Endodermal cell (in vitro differentiated cells): ENCODE results near the gene MTX3. TPM values are rescaled to one million over a fixed set of nuclear protein-coding genes. Genes with fewer than 3 reads are reported as not detected.

Experiments
- DNase-seq: peaks from one replicate; pipeline ENCODE4 v3.0.0-alpha.2; 2017
- H3K27ac ChIP-seq: 2 replicates; pipeline ENCODE4 v1.5.1; 2013; ENCODE audit warnings: mild to moderate bottlenecking, low read depth, low read length, moderate library complexity
- H3K27me3 ChIP-seq: 2 replicates; pipeline ENCODE4 v1.6.1; 2013; ENCODE audit warnings: mild to moderate bottlenecking, low read length, moderate library complexity; ENCODE audit not compliant: insufficient read depth, control insufficient read depth, poor library complexity, severe bottlenecking
- H3K36me3 ChIP-seq: 2 replicates; pipeline ENCODE4 v1.7.0; 2013; ENCODE audit warnings: mild to moderate bottlenecking, low read length, moderate library complexity; ENCODE audit not compliant: control insufficient read depth, insufficient read depth
- H3K4me1 ChIP-seq: one replicate; pipeline ENCODE4 v1.7.0; 2013; ENCODE audit warnings: low read length; ENCODE audit not compliant: control insufficient read depth, insufficient read depth
- H3K4me3 ChIP-seq: 2 replicates; pipeline ENCODE4 v1.5.1; 2013; ENCODE audit warnings: mild to moderate bottlenecking, low read length, moderate library complexity
- H3K9ac ChIP-seq: 2 replicates; pipeline ENCODE4 v1.6.1; 2013; ENCODE audit warnings: mild to moderate bottlenecking, low read length, moderate library complexity; ENCODE audit not compliant: poor library complexity, severe bottlenecking; ENCODE audit errors: extremely low read depth
- H3K9me3 ChIP-seq: 2 replicates; pipeline ENCODE4 v1.6.1; 2013; ENCODE audit warnings: mild to moderate bottlenecking, low read length, moderate library complexity; ENCODE audit not compliant: control insufficient read depth
- H3K27ac Mint-ChIP-seq: 2 replicates; pipeline ENCODE4 v1.8.0; 2020; ENCODE audit warnings: mixed read lengths
- H3K27me3 Mint-ChIP-seq: 2 replicates; pipeline ENCODE4 v1.8.0; 2021; ENCODE audit warnings: mild to moderate bottlenecking, mixed read lengths; ENCODE audit not compliant: insufficient read depth
- H3K36me3 Mint-ChIP-seq: 2 replicates; pipeline ENCODE4 v1.8.0; 2020; ENCODE audit warnings: low read depth, mixed read lengths
- H3K4me1 Mint-ChIP-seq: 2 replicates; pipeline ENCODE4 v1.8.0; 2020; ENCODE audit warnings: mixed read lengths
- H3K4me3 Mint-ChIP-seq: 2 replicates; pipeline ENCODE4 v1.8.0; 2020; ENCODE audit warnings: mild to moderate bottlenecking, moderate library complexity, mixed read lengths
- H3K9me3 Mint-ChIP-seq: 2 replicates; pipeline ENCODE4 v1.8.0; 2020; ENCODE audit warnings: mild to moderate bottlenecking, mixed read lengths
- CTCF ChIP-seq: fragments of 200-600 bp; sonication (generic); conservative IDR thresholded peaks from 2 replicates; pipeline ENCODE4 v1.5.0; 2021; ENCODE audit warnings: antibody characterized with exemption, mild to moderate bottlenecking
- WGBS, 2 experiments: methylation state at CpG; one replicate each; pipeline versions ENCODE4 v1.1.5 to v1.1.7; 2013; ENCODE audit warnings: missing lambda C conversion rate in 2 of 2, mixed read lengths in 1 of 2; ENCODE audit not compliant: insufficient coverage in 1 of 2, insufficient read length in 1 of 2; 5-methylcytosine and 5-hydroxymethylcytosine counted together
- total RNA-seq, 2 donors: library from RNA; stranded (reverse); fragmentation: NEBNext Ultra II Directional in 1 of 2; extraction: Animal tissue kit (Norgen Biotek cat#: 25700) in 1 of 2; gene quantifications; 2 replicates in 1 of 2; 3 replicates in 1 of 2; pipeline ENCODE4 v1.2.1, GENCODE V29; 2021

MTX3 gene
- total RNA-seq, 2 donors from 2014 or later: 25.7 to 39.7 TPM

GRCh38 chr5:80034559-80034958 lies 43.5 kb upstream of the MTX3 start:
- Histone ChIP-seq H3K4me3 (peak overlapping the region; percentile 74), H3K9ac (no peak overlapping the region)

GRCh38 chr5:80033513-80033912 lies 42.5 kb upstream of the MTX3 start:
- no peaks in the 10 kb centered on the region for H3K9me3 ChIP-seq
- Mint-ChIP-seq H3K36me3 (no peaks in the 10 kb centered on the region), H3K27ac (no peak overlapping the region), H3K4me3 (no peak overlapping the region), H3K9me3 (no peaks in the 10 kb centered on the region), H3K27me3 (peaks cover 43% of the 10 kb centered on the region), H3K4me1 (peaks cover 8% of the 10 kb centered on the region)
- no peak overlapping the region for H3K9ac ChIP-seq
- TF ChIP-seq CTCF: no peak
- DNase-seq: no peak
- peaks cover 40% of the 10 kb centered on the region for H3K27me3 ChIP-seq
- peaks cover 4% of the 10 kb centered on the region for H3K4me1 ChIP-seq
- H3K27ac ChIP-seq: no peak overlapping the region
- H3K4me3 ChIP-seq: no peak overlapping the region
- no peaks in the 10 kb centered on the region for H3K36me3 ChIP-seq

More at GRCh38 chr5:80034559-80034958, 43.5 kb upstream of the MTX3 start:
- Histone ChIP-seq H3K36me3 (no peaks in the 10 kb centered on the region), H3K27ac (no peak overlapping the region), H3K27me3 (peaks cover 40% of the 10 kb centered on the region), H3K4me1 (peaks cover 4% of the 10 kb centered on the region), H3K9me3 (no peaks in the 10 kb centered on the region)
- Mint-ChIP-seq H3K9me3 (no peaks in the 10 kb centered on the region), H3K27ac (no peak overlapping the region), H3K27me3 (peaks cover 43% of the 10 kb centered on the region), H3K36me3 (no peaks in the 10 kb centered on the region), H3K4me3 (peak overlapping the region; percentile 75), H3K4me1 (peaks cover 8% of the 10 kb centered on the region)
- no peak for DNase-seq
- no peak for TF ChIP-seq CTCF
- WGBS, 2 experiments: 29 to 44% methylated on average over 3 to 8 of the region's 8 CpGs

- DNase-seq: no peak
- Histone ChIP-seq H3K9me3 (no peaks in the 10 kb centered on the region), H3K9ac (no peak overlapping the region), H3K27me3 (peaks cover 32% of the 10 kb centered on the region), H3K4me1 (peaks cover 4% of the 10 kb centered on the region), H3K36me3 (no peaks in the 10 kb centered on the region), H3K27ac (no peak overlapping the region), H3K4me3 (no peak overlapping the region)
- Mint-ChIP-seq H3K27ac (no peak overlapping the region), H3K27me3 (peaks cover 38% of the 10 kb centered on the region), H3K4me1 (peaks cover 6% of the 10 kb centered on the region), H3K4me3 (no peak overlapping the region), H3K36me3 (no peaks in the 10 kb centered on the region), H3K9me3 (no peaks in the 10 kb centered on the region)
- 84% methylated on average over 1 of the region's 1 CpG; no CpG with 5 or more reads in 1 of the 2 experiments for WGBS, 2 experiments
- TF ChIP-seq CTCF: no peak
Observed at GRCh38 chr5:80031109-80031508, 40.0 kb upstream of the MTX3 start.
